NCI-H1105 treated with DMSO at 0.1 percent for 48 hours (cell line): ENCODE measurements around the gene MDP1.
A peak's percentile ranks its signal among the peaks of the same experiment; 100 is the strongest.

Experiments
- DNase-seq: peaks from one replicate; lab custom pipeline; 2025; lab: John Stamatoyannopoulos, UW

The MDP1 gene

DNA sequence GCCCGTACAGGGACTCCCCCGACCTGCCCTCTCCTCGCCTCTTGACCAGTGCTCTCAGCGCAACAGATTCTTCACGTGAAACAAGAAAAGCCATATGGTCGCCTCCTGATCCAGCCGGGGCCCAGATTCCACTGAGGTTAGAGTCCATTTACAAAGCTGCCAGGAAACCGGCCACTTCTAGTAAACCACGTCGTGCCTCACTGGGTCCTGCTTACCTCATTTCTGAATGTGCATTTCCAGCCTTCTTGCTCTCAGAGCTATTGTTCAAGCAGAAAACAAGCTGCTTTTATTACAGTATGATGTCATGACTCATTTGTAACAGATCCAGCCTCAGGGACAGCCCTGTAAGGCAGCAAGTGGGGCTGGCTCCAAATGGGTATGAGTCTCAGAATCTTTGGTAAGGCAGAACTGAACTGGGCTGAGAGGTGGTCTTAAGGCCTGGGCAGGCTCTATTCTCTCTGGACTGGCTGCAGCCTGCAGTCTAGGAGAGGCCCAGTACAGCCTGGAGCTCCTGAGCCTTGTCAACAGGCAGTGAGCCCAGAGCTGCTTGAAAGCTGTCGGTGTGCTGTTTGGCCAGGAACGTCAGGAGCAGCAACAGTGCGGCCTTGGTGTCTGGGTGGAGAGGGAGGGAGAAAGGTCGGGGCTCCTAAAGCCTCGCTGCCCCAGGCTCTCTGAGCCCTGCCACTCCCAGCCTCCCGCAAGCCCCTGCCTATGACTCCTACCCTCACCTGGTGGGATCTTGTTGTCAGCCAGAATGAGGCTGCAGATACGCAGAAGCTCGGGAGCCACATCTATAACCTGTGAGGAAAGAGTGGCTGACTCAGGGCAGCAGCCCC lies 35.7 kb downstream of the MDP1 start:
- no peak for DNase-seq

- no peak for DNase-seq
Measured at GRCh38 chr14:24179294-24179960, 36.4 kb downstream of the MDP1 start.

GRCh38 chr14:24178399-24179178 lies 37.3 kb downstream of the MDP1 start:
- no peak for DNase-seq

DNA sequence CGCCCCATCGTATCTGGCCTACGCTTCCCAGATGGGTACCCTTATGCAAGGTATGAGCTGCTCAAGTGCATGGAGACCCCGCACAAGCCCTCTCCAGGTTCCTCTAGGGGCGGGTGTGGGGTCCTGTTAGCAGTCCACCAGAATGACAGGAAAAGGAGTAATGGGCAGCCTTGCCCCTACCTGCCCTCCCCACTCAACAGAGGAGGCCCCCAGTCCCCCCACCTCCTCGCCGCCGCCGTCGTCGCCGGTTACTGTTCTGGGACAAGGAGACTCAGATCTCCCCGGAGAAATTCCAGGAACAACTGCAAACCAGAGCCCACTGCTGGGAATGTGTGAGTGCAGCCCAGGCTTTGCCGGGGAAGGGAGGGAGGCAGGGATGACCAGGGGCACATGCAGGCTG lies 38.0 kb downstream of the MDP1 start:
- no peak for DNase-seq

GRCh38 chr14:24177041-24177825 lies 38.6 kb downstream of the MDP1 start:
- DNase-seq = no peak

- no peak for DNase-seq
Measured at GRCh38 chr14:24176599-24176998, 39.3 kb downstream of the MDP1 start.

DNA sequence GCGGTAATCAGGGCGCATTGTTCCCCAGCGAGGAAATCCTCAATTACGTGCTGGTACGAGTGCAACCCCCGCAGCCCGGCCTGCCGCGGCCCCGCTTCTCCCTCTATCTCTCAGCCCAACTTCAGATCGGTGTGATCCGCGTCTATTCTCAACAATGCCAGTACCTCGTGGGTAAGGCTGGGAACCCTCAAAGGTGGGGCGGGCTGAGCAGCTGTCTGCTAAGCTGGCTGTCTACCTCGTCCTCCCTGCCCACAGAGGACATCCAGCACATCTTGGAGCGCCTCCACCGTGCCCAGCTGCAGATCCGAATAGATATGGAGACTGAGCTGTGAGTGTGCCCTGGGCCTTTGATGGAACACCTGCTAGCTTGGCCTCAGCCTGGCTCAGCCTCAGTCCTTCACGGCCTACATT lies 43.0 kb downstream of the MDP1 start:
- no peak for DNase-seq

- DNase-seq = peak; percentile 28
Measured at GRCh38 chr14:24172261-24172860, 43.5 kb downstream of the MDP1 start.

DNA sequence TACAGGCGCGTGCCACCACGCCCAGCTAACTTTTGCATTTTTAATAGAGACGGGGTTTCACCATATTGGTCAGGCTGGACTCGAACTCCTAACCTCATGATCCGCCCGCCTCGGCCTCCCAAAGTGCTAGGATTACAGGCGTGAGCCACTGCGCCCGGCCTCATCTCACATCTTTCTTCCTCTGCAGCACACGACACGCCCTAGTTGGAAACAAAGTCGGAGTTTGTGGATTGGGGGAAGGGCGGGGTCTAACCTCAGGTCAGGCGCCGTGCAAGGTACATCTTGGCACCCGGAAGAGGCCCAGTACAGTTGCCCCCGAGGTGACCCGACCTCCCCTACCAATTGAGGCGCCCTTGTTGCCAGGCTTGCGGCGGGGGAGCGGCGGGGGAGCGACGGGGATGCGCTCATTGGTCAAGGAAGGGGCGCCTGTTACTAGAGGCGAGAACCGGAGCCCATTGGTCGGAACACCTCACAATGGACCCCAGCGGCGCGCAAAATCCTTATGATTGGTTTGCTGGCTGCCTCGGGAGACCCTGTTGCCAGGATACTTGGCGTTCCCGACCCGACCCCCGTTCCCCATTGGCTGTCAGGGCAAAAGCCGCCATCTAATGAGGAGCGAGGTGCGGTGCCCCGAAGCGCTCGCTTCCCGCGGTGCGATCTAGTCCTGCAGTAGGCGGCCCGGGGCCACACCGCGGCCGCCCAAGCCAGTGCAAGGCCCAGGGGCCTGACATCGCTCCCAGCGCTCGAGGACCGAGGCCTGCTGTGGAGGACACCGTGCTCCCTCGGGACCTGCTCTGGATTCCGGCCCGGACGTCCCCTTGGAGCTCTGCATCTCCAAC lies 44.2 kb downstream of the MDP1 start, which contains the start of gene REC8:
Gene REC8 (plus strand): TSS at position 659 of the 839 bp plus-strand sequence. CDS start 473 bp downstream, outside the sequence.
- DNase-seq = peak; percentile 99

- no peak for DNase-seq
Measured at GRCh38 chr14:24167469-24168114, 48.3 kb downstream of the MDP1 start.

DNA sequence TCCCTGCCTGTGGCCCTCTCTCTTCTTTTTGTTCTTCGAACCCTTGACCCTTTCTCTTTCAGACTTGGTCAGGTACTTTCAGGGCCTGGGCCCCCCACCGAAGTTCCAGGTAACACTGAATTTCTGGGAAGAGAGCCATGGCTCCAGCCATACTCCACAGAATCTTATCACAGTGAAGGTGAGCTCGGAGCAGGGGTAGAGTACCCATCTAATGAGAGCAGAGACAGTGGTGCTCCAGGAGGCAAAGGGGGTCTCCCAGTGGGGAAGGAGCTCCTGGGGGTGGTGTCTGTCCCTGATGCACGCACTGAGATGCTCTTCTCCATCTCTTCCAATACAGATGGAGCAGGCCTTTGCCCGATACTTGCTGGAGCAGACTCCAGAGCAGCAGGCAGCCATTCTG lies 50.1 kb downstream of the MDP1 start:
- no peak for DNase-seq

DNA sequence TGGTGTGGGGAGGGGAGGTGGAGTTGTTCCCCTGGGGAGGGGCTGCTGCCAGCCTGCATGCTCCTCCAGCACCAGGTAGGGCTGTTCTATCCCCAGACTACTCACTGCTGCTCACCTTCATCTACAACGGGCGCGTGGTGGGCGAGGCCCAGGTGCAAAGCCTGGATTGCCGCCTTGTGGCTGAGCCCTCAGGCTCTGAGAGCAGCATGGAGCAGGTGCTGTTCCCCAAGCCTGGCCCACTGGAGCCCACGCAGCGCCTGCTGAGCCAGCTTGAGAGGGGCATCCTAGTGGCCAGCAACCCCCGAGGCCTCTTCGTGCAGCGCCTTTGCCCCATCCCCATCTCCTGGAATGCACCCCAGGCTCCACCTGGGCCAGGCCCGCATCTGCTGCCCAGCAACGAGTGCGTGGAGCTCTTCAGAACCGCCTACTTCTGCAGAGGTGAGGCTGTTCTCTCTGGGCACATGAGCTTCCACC lies 51.3 kb downstream of the MDP1 start:
- DNase-seq = no peak
